GM21786 (cell line): ENCODE measurements around the gene ELP6.
"Not testable (repeated sequence)": the region's sequence is repeated elsewhere in the genome, so short reads cannot be mapped to it uniquely, and the experiment has no call there.

Experiments used
- ATAC-seq: cut with Tn5 transposase; IDR thresholded peaks from one replicate; pipeline ENCODE4 v1.9.1; 2021; ENCODE audit not compliant: unreplicated experiment

ELP6 gene

DNA sequence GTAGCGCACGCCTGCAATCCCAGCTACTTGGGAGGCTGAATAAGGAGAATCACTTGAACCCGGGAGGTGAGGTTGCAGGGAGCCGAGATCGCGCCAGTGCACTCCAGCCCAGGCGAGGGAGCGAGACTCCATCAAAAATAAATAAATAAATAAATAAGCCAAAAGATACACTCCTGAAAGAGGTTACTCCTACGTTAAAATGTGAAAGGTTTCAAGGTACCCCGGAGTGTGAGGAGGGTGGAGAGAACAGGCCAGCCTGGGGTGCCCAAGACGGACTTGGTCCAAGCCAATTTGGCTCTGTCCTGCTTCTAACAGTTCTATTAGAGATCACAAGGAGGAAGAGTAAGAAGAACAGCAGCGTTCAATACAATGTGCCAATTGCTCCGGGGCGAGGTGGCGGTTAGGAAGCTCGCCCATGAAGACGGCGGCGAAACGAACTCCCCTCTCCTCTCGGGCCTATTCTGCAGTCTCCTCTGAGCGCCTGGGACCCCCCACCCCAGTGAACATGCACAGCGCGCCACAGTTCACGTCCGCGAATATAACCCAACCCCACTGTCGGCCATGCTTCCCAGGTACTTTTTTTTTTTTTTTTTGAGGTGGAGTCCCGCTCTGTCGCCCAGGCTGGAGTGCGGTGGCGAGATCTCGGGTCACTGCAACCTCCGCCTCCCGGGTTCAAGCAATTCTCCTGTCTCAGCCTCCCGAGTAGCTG lies 942 bp downstream of the ELP6 start:
- no peak for ATAC-seq

DNA sequence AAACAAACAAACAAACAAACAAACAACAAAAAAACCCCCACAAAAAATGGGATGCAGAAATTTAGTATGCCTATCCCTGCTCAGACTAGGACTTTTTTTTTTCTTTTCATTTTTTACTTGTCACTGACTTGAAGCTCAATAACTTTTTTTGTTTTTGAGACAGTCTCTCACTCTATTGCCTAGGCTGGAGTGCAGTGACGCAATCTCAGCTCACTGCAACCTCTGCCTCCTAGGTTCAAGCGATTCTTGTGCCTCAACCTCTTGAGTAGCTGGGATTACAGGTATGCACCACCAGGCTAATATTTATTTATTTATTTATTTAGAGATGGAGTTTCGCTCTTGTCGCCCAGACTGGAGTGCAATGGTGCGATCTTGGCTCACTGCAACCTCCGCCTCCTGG lies 8.2 kb downstream of the ELP6 start:
- ATAC-seq = not testable (repeated sequence)

GRCh38 chr3:47504113-47504512 lies 9.4 kb downstream of the ELP6 start:
- ATAC-seq = no peak

DNA sequence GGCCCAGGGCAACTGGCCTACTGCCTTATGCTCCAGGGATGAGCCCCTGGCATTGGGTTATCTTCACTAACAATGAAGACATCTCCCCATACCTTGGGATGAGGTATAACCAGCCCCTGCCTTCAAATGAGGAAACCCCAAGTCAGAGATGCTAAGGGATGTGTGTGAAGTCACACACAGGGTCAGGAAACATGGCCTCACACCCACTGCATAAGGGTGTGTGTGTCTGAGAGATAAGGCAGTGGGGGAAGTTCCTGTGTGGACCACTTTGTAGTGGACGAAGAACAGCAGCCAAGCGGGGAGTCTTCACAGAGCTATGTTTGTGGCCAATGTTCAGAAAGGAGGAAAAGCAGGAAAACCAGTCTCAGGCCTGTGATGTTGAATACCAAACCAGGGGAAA lies 10.5 kb downstream of the ELP6 start:
- ATAC-seq = no peak

- ATAC-seq = no peak
Observed at GRCh38 chr3:47496892-47497291, 16.6 kb downstream of the ELP6 start.

DNA sequence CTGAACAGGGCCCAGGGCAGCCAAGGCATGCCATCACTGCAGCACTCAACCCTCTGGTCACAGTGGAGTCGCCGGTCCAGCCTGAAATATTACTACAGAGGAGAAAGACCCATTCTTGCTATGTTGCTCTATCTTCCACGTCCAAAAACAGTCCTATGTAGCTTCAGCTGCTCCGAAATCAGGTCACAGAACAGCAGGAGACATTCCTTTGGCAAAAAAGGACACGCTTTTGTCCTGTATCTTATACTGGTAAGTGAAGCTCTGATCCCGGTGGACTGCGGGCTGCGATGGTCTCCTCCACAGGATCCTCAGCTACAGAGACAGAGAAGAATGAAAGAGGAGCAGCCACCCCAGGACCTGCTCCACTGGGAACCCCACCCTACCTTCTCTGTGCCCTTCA lies 17.6 kb downstream of the ELP6 start:
- ATAC-seq = no peak

DNA sequence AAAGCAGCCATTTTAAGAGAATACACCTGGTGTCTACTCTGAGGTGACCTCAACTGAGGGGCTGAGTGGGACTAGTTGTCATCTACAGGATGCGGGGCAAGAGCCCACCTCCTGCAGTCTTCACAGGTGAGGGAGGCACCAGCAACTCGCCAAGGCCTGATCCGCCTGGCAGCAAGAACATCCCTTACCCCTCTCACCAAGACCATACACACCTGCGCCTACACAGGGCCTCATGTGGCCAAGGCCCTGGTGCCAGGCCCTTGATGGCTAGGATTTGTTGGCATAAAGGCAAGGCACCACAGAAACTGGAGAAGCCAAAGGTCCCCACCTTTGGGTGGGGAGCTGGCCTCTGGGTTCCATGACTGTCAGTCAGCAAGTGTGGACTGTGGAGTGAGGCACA lies 18.4 kb downstream of the ELP6 start:
- no peak for ATAC-seq

DNA sequence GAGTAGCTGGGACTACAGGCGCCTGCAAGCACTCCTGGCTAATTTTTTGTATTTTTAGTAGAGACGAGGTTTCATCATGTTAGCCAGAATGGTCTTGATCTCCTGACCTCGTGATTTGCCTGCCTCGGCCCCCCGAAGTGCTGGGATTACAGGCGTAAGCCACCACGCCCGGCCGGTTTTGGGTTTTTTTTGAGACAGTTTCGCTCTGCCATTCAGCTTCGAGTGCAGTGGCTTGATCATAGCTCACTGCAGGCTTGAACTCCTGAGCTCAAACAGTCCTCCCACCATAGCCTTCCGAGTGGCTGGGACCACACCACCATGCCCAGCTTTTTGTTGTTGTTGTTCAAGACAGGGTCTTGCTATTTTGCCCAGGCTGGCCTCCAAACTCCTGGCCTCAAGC lies 21.7 kb downstream of the ELP6 start:
- ATAC-seq = no peak

- no peak for ATAC-seq
Observed at GRCh38 chr3:47491186-47491585, 22.3 kb downstream of the ELP6 start.

GRCh38 chr3:47487265-47487664 lies 26.2 kb downstream of the ELP6 start:
- no peak for ATAC-seq

GRCh38 chr3:47485812-47486211 lies 27.7 kb downstream of the ELP6 start:
- no peak for ATAC-seq

GRCh38 chr3:47482366-47482765 lies 31.1 kb downstream of the ELP6 start:
- no peak for ATAC-seq

- not testable (repeated sequence) for ATAC-seq
Observed at GRCh38 chr3:47481763-47482162, 31.7 kb downstream of the ELP6 start.

GRCh38 chr3:47480267-47480666 lies 33.2 kb downstream of the ELP6 start:
- ATAC-seq = not testable (repeated sequence)

- no peak for ATAC-seq
Observed at GRCh38 chr3:47479826-47480160, 33.7 kb downstream of the ELP6 start.

DNA sequence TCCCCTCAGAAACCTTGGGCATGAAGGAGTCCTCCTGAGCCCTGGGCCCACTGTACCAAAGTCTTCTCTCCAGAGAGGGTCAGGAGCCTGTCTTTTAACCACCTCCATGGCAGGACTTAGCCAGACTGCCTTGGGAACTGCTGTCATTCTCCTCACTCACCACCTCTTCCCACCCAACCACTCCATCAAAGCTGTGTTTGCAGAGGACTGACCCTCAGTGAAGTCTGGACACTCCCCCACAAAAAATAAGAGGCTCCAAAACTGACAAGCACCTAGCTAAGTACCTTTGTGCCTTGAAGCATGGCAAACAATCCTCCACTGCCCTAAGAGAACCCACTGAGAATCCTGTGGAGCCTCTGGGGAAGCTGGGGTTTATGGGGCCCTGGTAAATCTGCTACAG lies 35.5 kb downstream of the ELP6 start:
- ATAC-seq = no peak

GRCh38 chr3:47476644-47477199 lies 36.8 kb downstream of the ELP6 start:
- no peak for ATAC-seq

DNA sequence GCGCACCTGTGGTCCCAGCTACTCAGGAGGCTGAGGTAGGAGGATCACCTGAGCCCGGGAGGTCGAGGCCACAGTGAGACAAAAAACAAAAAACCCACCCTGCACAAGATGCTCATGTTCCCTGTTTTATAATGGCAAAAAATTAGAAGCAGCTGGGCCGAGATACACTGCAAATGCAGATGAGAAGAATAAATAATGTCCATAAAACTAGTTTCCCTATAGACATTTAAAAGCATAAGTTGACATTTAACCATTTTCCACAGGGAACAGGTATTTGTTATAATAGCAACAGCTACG lies 37.2 kb downstream of the ELP6 start:
- no peak for ATAC-seq

GRCh38 chr3:47475570-47476329 lies 37.8 kb downstream of the ELP6 start, which contains the start of gene SCAP:
SCAP (minus strand) TSS chr3:47475941; CDS start chr3:47442993, 32,948 bp downstream.
- peak; percentile 91 for ATAC-seq

GRCh38 chr3:47475029-47475569 lies 38.4 kb downstream of the ELP6 start:
- no peak for ATAC-seq

- no peak for ATAC-seq
Observed at GRCh38 chr3:47473391-47473790, 40.1 kb downstream of the ELP6 start.

GRCh38 chr3:47469616-47470015 lies 43.9 kb downstream of the ELP6 start:
- no peak for ATAC-seq
